ENCODE measurements around the gene IKZF3.

DNA sequence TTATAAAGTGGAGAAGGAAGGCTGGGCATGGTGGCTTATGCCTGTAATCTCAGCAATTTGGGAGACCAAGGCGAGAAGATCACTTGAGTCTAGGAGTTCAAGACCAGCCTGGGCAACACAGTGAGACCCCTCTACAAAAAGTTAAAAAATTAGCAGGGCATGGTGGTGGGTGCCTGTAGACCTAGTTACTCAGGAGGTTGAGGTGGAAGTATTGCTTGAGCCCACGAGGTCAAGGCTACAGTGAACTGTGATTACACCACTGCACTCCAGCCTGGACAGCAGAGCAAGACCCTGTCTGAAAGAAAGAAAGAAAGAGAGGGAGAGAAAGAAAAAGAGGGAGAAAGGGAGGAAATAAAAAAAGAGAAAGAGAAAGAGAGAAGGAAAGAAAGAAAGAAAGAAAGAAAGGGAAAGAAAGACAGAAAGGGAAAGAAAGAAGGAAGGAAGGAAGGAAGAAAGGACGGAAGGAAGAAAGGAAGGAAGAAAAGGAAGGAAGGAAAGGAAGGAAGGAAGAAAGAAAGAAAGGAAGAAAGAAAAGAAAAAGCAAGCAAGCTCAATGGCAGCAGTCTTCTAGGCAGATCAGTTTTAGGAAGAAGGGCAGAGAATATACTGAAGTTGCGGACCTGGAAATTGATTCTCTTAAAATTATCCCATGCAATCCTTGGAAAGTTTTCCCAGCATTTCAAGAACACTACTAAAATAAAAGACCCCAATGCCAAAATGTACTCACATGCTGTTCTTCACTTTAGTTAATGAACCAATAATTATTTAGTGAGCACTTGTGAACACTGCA lies 53.0 kb downstream of the IKZF3 start:
- TF ChIP-seq, protein P1, sequence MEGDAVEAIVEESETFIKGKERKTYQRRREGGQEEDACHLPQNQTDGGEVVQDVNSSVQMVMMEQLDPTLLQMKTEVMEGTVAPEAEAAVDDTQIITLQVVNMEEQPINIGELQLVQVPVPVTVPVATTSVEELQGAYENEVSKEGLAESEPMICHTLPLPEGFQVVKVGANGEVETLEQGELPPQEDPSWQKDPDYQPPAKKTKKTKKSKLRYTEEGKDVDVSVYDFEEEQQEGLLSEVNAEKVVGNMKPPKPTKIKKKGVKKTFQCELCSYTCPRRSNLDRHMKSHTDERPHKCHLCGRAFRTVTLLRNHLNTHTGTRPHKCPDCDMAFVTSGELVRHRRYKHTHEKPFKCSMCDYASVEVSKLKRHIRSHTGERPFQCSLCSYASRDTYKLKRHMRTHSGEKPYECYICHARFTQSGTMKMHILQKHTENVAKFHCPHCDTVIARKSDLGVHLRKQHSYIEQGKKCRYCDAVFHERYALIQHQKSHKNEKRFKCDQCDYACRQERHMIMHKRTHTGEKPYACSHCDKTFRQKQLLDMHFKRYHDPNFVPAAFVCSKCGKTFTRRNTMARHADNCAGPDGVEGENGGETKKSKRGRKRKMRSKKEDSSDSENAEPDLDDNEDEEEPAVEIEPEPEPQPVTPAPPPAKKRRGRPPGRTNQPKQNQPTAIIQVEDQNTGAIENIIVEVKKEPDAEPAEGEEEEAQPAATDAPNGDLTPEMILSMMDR (IDR thresholded peaks at IDR 0.05): no peak
- no peak for TF ChIP-seq POLR2A (IDR thresholded peaks at IDR 0.05)
